ENCODE data around the gene ST8SIA5. TPM values are rescaled to one million over a fixed set of nuclear protein-coding genes. Genes with fewer than 3 reads are reported as not detected.

The ST8SIA5 gene
- total and polyA plus RNA-seq, 2 donors (not counting 3 experiments of a cell fraction or from before 2014, with no cell fraction given): 0.25 to 0.62 TPM

GRCh38 chr18:46794607-46795006 is 37.8 kb upstream of the ST8SIA5 start:
- no peak overlapping the region for H3K4me3 ChIP-seq (replicated peaks in 1 of 3; ENCODE audit: insufficient read depth in 1 of 3, low read depth in 1 of 3, low read length in 3 of 3)
- no peak overlapping the region for H2AFZ ChIP-seq (ENCODE audit: low read depth, low read length)
- FAIRE-seq: no peak

More at GRCh38 chr18:46794607-46795006, 37.8 kb upstream of the ST8SIA5 start:
- H3K9me3 ChIP-seq (replicated peaks; ENCODE audit: control insufficient read depth, insufficient read depth, low read length): no peaks in the 10 kb centered on the region
- no peaks in the 10 kb centered on the region for H4K20me1 ChIP-seq (replicated peaks; ENCODE audit: control insufficient read depth, extremely low read depth, insufficient read depth, low read length)
- intact Hi-C loops (cut with micrococcal nuclease) (no loop called here), dilution Hi-C loops (cut with MboI; ENCODE audit: extremely low pct_ligation_motif_present, low sequenced_read_pairs) (no loop called here)
- no peak overlapping the region for H3K27ac ChIP-seq (ENCODE audit: insufficient read depth, low read depth, low read length)
- no TSS peak for BruUV-seq (replicated peaks)
- CTCF ChIA-PET: no interaction called here
- no peak overlapping the region for H3K4me2 ChIP-seq (ENCODE audit: insufficient read depth, low read length)
- TF ChIP-seq CTCF (IDR thresholded peaks at IDR 0.05; ENCODE audit: extremely low read depth in 1 of 2, insufficient read depth in 1 of 2, low read depth in 1 of 2, low read length in 2 of 2) (no peak), POLR2AphosphoS5 (IDR thresholded peaks at IDR 0.05; ENCODE audit: insufficient read depth, low read depth, low read length) (no peak), GATA2 (IDR thresholded peaks at IDR 0.05; ENCODE audit: insufficient read depth, insufficient read length, low read depth, low read length) (no peak), MAX (IDR thresholded peaks at IDR 0.05; ENCODE audit: insufficient read depth, insufficient read length) (no peak)
- no peak for DNase-seq (ENCODE audit: low read depth, low spot score)
- H3K9me1 ChIP-seq (replicated peaks; ENCODE audit: control insufficient read depth, extremely low read depth, insufficient read depth, low read length): no peaks in the 10 kb centered on the region
- no peak overlapping the region for H3K9ac ChIP-seq (replicated peaks; ENCODE audit: extremely low read depth, insufficient read depth, low read length)
- POLR2A ChIA-PET: no interaction called here
- no peaks in the 10 kb centered on the region for H3K27me3 ChIP-seq (ENCODE audit: control insufficient read depth in 2 of 2, insufficient read depth in 2 of 2, low read length in 2 of 2)
- H3K79me2 ChIP-seq (ENCODE audit: control insufficient read depth, insufficient read depth, low read length): no peaks in the 10 kb centered on the region
- H3K4me1 ChIP-seq (ENCODE audit: control insufficient read depth, extremely low read depth, insufficient read depth, low read length): no peaks in the 10 kb centered on the region
- no peaks in the 10 kb centered on the region for H3K36me3 ChIP-seq (ENCODE audit: control insufficient read depth in 2 of 2, extremely low read depth in 1 of 2, insufficient read depth in 2 of 2, low read length in 2 of 2)

Measured in endothelial cell of umbilical vein (primary cell).